Measurements from ENCODE around the gene ZNF750.
A peak's percentile ranks its signal among the peaks of the same experiment; 100 is the strongest.

ZNF750 gene

GRCh38 chr17:82865774-82866395 lies 26.1 kb upstream of the ZNF750 start:
- Histone ChIP-seq H3K9ac (ENCODE audit: low read length) (no peak overlapping the region), H3K27ac (ENCODE audit: low read length) (no peak overlapping the region), H3K4me1 (ENCODE audit: low read length) (peaks cover 69% of the 10 kb centered on the region), H3K36me3 (replicated peaks; ENCODE audit: low read depth, low read length) (peaks cover 20% of the 10 kb centered on the region), H2AFZ (ENCODE audit: low read depth, low read length) (no peak overlapping the region), H3K9me3 (ENCODE audit: insufficient read depth, low read length) (no peaks in the 10 kb centered on the region), H3K79me2 (ENCODE audit: low read length) (peaks cover 6% of the 10 kb centered on the region; the same call in 1 of the 2 replicates), H3K4me2 (ENCODE audit: low read length) (0 out of 2 replicates have a peak overlapping the region, but pooled peaks have one; percentile 12), H3K4me3 (ENCODE audit: low read length) (no peak overlapping the region), H4K20me1 (ENCODE audit: insufficient read depth, low read length) (peaks cover 90% of the 10 kb centered on the region), H3K27me3 (ENCODE audit: low read depth, low read length) (peaks cover 23% of the 10 kb centered on the region)
- TF ChIP-seq EZH2phosphoT487 (IDR thresholded peaks at IDR 0.05; ENCODE audit: low read depth) (no peak), CTCF (IDR thresholded peaks at IDR 0.05; ENCODE audit: low read depth, low read length) (no peak)

DNA sequence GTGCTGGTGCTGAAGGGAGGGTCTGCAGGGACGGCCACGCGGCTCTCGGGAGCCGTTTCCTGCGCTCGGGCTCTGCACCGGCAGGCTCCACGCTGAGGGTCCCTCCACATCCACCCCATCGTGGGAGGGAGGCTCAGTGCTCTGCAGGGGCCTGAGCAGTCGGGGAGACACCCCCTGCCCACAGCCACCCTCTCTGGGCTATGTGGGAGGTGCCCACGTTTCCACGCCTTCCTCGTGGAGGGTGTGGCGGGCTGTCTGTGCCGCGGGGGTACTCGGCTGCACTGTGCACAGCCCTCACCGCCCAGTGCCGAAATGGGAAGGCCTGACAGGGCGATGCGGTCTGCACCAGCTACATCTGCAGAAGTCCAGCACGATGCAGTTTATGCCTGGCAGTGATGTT lies 25.5 kb upstream of the ZNF750 start:
- TF ChIP-seq EZH2phosphoT487 (IDR thresholded peaks at IDR 0.05; ENCODE audit: low read depth), result no peak
- TF ChIP-seq CTCF (IDR thresholded peaks at IDR 0.05; ENCODE audit: low read depth, low read length), result no peak
- H3K79me2 ChIP-seq (ENCODE audit: low read length), result peaks cover 6% of the 10 kb centered on the region; the same call in 1 of the 2 replicates
- H2AFZ ChIP-seq (ENCODE audit: low read depth, low read length), result no peak overlapping the region
- no peak overlapping the region for H3K9ac ChIP-seq (ENCODE audit: low read length)
- no peaks in the 10 kb centered on the region for H3K9me3 ChIP-seq (ENCODE audit: insufficient read depth, low read length)
- H3K4me1 ChIP-seq (ENCODE audit: low read length), result peaks cover 63% of the 10 kb centered on the region
- peaks cover 14% of the 10 kb centered on the region for H3K36me3 ChIP-seq (replicated peaks; ENCODE audit: low read depth, low read length)
- no peak overlapping the region for H3K27ac ChIP-seq (ENCODE audit: low read length)
- H3K4me3 ChIP-seq (ENCODE audit: low read length), result no peak overlapping the region
- H3K27me3 ChIP-seq (ENCODE audit: low read depth, low read length), result peaks cover 23% of the 10 kb centered on the region
- peaks cover 90% of the 10 kb centered on the region for H4K20me1 ChIP-seq (ENCODE audit: insufficient read depth, low read length)
- peak overlapping the region; percentile 80 for H3K4me2 ChIP-seq (ENCODE audit: low read length)

GRCh38 chr17:82864713-82865248 lies 25.0 kb upstream of the ZNF750 start:
- no peak for TF ChIP-seq EZH2phosphoT487 (IDR thresholded peaks at IDR 0.05; ENCODE audit: low read depth)
- peak; percentile 13; the same call in 1 of the 2 replicates for TF ChIP-seq CTCF (IDR thresholded peaks at IDR 0.05; ENCODE audit: low read depth, low read length)

GRCh38 chr17:82863941-82864712 lies 24.3 kb upstream of the ZNF750 start:
- peaks cover 7% of the 10 kb centered on the region for H3K36me3 ChIP-seq (replicated peaks; ENCODE audit: low read depth, low read length)
- peak overlapping the region; percentile 21; the same call in 1 of the 2 replicates for H3K9ac ChIP-seq (ENCODE audit: low read length)
- H3K27ac ChIP-seq (ENCODE audit: low read length), result peak overlapping the region; percentile 67
- H3K27me3 ChIP-seq (ENCODE audit: low read depth, low read length), result peaks cover 20% of the 10 kb centered on the region
- peaks cover 51% of the 10 kb centered on the region for H3K4me1 ChIP-seq (ENCODE audit: low read length)
- peak overlapping the region; percentile 80 for H3K4me2 ChIP-seq (ENCODE audit: low read length)
- peaks cover 6% of the 10 kb centered on the region; the same call in 1 of the 2 replicates for H3K79me2 ChIP-seq (ENCODE audit: low read length)
- TF ChIP-seq EZH2phosphoT487 (IDR thresholded peaks at IDR 0.05; ENCODE audit: low read depth) (no peak), CTCF (IDR thresholded peaks at IDR 0.05; ENCODE audit: low read depth, low read length) (no peak)
- H4K20me1 ChIP-seq (ENCODE audit: insufficient read depth, low read length), result peaks cover 89% of the 10 kb centered on the region
- no peaks in the 10 kb centered on the region for H3K9me3 ChIP-seq (ENCODE audit: insufficient read depth, low read length)
- peak overlapping the region; percentile 48 for H3K4me3 ChIP-seq (ENCODE audit: low read length)
- H2AFZ ChIP-seq (ENCODE audit: low read depth, low read length), result no peak overlapping the region

More at GRCh38 chr17:82864713-82865248, 25.0 kb upstream of the ZNF750 start:
- Histone ChIP-seq H3K36me3 (replicated peaks; ENCODE audit: low read depth, low read length) (peaks cover 9% of the 10 kb centered on the region), H3K9ac (ENCODE audit: low read length) (no peak overlapping the region), H2AFZ (ENCODE audit: low read depth, low read length) (no peak overlapping the region), H3K9me3 (ENCODE audit: insufficient read depth, low read length) (no peaks in the 10 kb centered on the region), H3K27me3 (ENCODE audit: low read depth, low read length) (peaks cover 22% of the 10 kb centered on the region), H3K4me3 (ENCODE audit: low read length) (peak overlapping the region; percentile 48), H3K4me1 (ENCODE audit: low read length) (peaks cover 58% of the 10 kb centered on the region), H3K4me2 (ENCODE audit: low read length) (peak overlapping the region; percentile 80), H3K79me2 (ENCODE audit: low read length) (peaks cover 6% of the 10 kb centered on the region; the same call in 1 of the 2 replicates), H3K27ac (ENCODE audit: low read length) (peak overlapping the region; percentile 67; the same call in 1 of the 2 replicates), H4K20me1 (ENCODE audit: insufficient read depth, low read length) (peaks cover 90% of the 10 kb centered on the region)
